Stimulated activated CD4-positive, alpha-beta T cell treated with anti-CD3 and anti-CD28 coated beads, Interleukin-2, amount 100 ng/mL, for 48 hours (primary cell): ENCODE data around the gene PRG3.

Experiments
- DNase-seq, 2 donors: peaks; one replicate each; pipeline ENCODE4 v3.0.0-alpha.2; 2020

Gene PRG3, protein sequence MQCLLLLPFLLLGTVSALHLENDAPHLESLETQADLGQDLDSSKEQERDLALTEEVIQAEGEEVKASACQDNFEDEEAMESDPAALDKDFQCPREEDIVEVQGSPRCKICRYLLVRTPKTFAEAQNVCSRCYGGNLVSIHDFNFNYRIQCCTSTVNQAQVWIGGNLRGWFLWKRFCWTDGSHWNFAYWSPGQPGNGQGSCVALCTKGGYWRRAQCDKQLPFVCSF

DNA sequence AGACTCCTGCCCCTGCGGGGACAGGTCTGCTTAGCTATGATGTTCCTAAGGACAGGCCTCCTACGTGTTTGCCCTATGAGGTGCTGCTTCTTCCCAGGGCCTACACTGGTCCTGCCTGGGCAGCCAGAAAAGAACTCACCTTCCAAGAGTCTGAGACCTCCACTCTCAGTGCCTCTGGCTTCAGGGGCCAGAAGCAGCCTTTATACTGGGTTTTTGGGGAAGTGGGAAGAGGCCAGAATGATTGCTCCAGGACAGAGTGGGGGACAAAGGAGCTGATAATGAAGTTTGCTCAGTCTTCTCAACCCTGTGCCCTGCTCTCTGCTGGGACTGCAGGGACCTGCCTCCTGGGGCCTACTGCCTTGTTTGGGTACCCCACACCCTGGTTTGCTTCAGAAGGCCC is at the start of gene PRG3:
TSS of gene PRG3 (minus strand) at position 176 of the 400 bp plus-strand sequence. CDS start 442 bp downstream, outside the sequence.
- no peak for DNase-seq

- no peak for DNase-seq
Measured at GRCh38 chr11:57429946-57430345, 49.0 kb upstream of the PRG3 start.

- DNase-seq, result no peak
Measured at GRCh38 chr11:57428643-57429042, 47.7 kb upstream of the PRG3 start.

- no peak for DNase-seq
Measured at GRCh38 chr11:57427727-57428082, 46.8 kb upstream of the PRG3 start.

DNA sequence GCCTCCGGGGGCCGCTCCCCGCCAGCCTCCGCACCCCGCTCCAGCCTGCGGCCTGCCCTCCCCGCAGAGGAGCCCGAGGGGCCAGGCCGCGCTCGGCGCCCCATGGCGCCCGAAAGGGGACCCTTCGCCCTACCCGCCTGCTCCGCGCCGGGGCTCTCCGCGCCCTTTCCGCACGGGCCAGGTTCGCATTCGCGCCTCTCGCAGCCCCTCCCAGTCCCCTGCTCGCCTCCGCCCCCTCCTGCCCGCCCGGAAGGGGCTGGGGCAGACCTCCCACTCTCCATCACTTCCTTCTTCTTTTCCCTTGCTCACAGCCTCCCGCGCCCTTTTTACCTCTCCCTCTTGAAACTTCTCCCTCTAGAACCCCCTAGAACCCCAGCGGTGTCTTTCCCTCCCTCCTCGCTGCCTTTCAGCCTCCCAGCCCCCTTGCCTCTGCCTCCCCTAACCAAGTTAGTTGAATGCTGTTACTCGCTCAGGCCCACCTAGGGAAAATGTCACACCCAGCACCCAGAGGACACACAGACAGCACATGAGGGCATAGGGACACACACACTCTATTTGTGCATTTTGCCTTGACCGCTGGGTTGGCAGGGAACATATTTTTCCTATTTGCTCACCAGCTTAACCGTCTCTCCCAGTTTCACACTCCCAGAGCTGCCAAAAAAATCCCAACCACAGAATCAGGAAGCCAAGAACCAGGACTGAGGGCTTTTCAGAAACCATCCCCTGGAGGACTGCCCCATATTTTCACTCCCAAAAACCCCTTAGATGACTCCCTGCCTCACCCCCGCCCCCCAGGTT is 46.2 kb upstream of the PRG3 start, which contains the start of gene SLC43A3:
TSS of gene SLC43A3 (minus strand) at position 193 of the 798 bp plus-strand sequence. CDS start 949 bp downstream, outside the sequence.
- DNase-seq, result peak; percentile 71 to 75

DNA sequence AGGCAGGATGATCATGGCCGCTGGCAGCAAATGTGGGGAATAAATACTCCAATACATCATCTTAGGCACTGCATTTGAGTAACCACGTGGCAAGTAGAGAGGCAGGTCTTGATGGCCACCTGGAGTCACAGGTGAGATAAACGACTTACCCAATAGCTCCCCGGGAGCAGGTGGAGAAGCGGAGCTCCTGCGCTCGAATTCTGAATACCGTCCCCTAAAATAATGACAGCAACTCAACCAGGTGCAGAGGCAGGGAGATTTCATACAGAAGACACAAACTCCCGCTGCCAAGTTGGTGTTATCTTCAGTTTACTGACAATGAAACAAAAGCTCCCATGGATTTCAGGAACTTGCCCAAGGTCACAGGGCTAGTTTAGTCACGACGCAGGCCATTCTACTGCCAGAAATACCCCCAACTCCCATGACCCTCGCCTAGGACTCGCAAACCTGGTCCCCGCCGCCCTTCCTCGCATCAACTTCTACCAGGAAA is 45.5 kb upstream of the PRG3 start:
- no peak for DNase-seq

- DNase-seq, result peak in 1 of 2 donors; percentile 23
Measured at GRCh38 chr11:57425565-57426438, 44.9 kb upstream of the PRG3 start.

GRCh38 chr11:57424792-57425564 is 44.0 kb upstream of the PRG3 start:
- DNase-seq, result peak; percentile 77 to 80

- no peak for DNase-seq
Measured at GRCh38 chr11:57424137-57424791, 43.3 kb upstream of the PRG3 start.

GRCh38 chr11:57422669-57423068 is 41.7 kb upstream of the PRG3 start:
- DNase-seq, result no peak

GRCh38 chr11:57421805-57422204 is 40.9 kb upstream of the PRG3 start:
- no peak for DNase-seq

DNA sequence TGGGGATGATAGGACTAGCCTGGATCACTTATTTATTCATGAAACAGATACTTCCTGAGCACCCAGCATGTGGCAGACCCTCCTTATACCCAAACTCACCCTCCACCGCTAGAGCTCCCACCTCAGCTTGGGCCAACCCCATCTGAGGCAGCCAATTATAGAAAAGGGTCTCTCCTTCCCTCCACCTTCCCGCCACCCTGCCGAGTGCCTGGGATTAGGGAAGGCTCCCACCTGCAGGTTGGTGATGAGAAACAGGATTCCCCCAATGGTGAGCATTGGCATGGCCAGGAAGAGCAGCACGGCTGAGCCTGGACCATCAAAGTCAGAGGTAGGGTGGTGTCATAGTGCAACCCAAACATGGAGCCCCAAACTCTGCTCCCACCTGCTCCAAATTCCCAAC is 40.1 kb upstream of the PRG3 start:
- no peak for DNase-seq

DNA sequence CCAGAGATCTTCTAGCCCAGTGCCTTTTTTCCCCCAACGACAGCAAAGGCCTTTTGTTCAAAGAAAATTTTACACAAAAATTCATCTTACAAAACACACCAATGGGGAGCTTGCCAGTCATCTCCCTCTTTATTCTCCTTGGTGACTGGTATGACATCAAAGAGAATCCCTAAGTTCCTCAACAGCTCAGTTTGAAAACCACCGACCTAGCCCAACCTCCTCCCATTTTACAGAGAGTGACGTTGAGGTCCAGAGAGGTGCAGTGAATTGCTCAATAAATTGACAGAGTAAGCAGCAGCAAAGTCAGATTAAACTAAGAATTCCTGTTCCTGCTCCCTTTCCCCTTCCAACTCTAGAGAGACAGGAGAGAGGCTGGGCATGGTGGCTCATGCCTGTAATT is 38.2 kb upstream of the PRG3 start:
- no peak for DNase-seq

- DNase-seq, result no peak
Measured at GRCh38 chr11:57418131-57418530, 37.2 kb upstream of the PRG3 start.

DNA sequence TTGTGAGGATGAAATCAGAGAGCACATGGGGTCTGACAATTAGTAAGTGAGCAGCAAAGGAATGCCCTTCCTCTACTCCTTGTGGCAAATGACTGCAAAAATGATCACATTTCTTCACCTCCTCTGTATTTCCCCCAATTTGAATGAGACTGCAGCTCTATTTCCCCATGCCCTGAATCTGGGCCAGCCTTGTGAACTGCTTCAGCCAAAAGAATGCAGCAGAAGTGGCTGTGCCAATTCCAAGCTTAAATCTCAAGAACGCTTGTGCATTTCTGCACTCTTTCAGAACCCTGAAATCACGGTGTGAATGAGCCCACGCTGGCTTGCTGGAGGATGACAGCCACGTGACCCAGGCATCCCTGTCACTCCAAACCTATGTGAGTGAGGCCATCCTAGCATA is 36.1 kb upstream of the PRG3 start:
- no peak for DNase-seq

GRCh38 chr11:57416436-57416835 is 35.5 kb upstream of the PRG3 start:
- no peak for DNase-seq

GRCh38 chr11:57414612-57415212 is 33.8 kb upstream of the PRG3 start:
- DNase-seq, result no peak

DNA sequence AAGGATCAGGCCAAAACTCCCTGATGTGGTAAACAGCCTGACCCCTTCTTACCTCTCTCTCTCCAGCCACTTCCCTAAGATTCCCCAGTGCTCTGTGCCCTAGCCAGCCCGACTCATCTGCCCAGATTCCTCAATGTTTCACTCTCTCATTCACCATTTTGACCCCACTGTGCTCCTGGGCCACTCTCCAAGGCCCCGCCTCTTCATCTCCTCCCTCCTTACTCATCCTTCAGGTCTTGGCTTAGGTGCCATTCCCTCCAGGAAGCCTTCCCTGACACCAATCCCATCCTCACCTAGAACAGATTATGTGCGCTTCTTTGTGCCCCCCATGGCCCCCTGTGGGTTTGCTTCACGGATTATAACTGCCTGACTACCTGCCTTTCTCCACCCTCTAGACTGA is 32.7 kb upstream of the PRG3 start:
- DNase-seq, result no peak

GRCh38 chr11:57410287-57410686 is 29.3 kb upstream of the PRG3 start:
- DNase-seq, result no peak

GRCh38 chr11:57409321-57410100 is 28.6 kb upstream of the PRG3 start:
- no peak for DNase-seq

DNA sequence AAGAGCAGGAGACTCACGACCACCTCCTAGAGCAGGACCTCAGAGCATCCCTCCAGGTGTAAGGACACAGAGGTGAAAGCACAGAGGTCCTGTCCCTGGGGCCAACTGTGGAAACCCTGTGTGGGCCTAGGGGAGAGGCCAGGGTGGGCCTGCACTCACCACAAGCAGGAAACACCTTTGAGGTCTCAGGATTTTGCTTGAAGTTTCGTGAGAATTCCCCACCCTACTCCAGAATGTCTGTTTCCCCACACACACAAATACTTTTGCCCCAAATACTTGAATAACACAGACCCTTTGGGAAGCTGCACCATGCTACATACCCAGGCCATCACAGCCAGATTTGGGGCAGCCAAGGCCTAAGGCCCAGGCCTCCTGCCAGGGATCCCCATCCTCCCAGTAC is 27.8 kb upstream of the PRG3 start:
- DNase-seq, result no peak
